ENCODE results near the gene OTULIN.
A peak's percentile ranks its signal among the peaks of the same experiment; 100 is the strongest.

Gene OTULIN

GRCh38 chr5:14669415-14669814, 4.9 kb downstream of the OTULIN start:
- DNase-seq = no peak

GRCh38 chr5:14669975-14670374, 5.5 kb downstream of the OTULIN start:
- no peak for DNase-seq

GRCh38 chr5:14671414-14671813, 6.9 kb downstream of the OTULIN start:
- no peak for DNase-seq

GRCh38 chr5:14672082-14672481, 7.6 kb downstream of the OTULIN start:
- no peak for DNase-seq

- no peak for DNase-seq
Observed at GRCh38 chr5:14672484-14673394, 8.2 kb downstream of the OTULIN start.

GRCh38 chr5:14673443-14673842, 8.9 kb downstream of the OTULIN start:
- DNase-seq = no peak

- DNase-seq = no peak
Observed at GRCh38 chr5:14674983-14675854, 10.7 kb downstream of the OTULIN start.

GRCh38 chr5:14675865-14676300, 11.4 kb downstream of the OTULIN start:
- no peak for DNase-seq

- DNase-seq = no peak
Observed at GRCh38 chr5:14676320-14676719, 11.8 kb downstream of the OTULIN start.

- no peak for DNase-seq
Observed at GRCh38 chr5:14678773-14679334, 14.3 kb downstream of the OTULIN start.

- no peak for DNase-seq
Observed at GRCh38 chr5:14679595-14679994, 15.1 kb downstream of the OTULIN start.

- DNase-seq = no peak
Observed at GRCh38 chr5:14681236-14681752, 16.8 kb downstream of the OTULIN start.

- no peak for DNase-seq
Observed at GRCh38 chr5:14683906-14684455, 19.5 kb downstream of the OTULIN start.

GRCh38 chr5:14684757-14685156, 20.2 kb downstream of the OTULIN start:
- no peak for DNase-seq

GRCh38 chr5:14685757-14686156, 21.2 kb downstream of the OTULIN start:
- peak; percentile 37 for DNase-seq

- DNase-seq = no peak
Observed at GRCh38 chr5:14686517-14686916, 22.0 kb downstream of the OTULIN start.

GRCh38 chr5:14687023-14687665, 22.6 kb downstream of the OTULIN start:
- DNase-seq = no peak

GRCh38 chr5:14693070-14693469, 28.6 kb downstream of the OTULIN start:
- no peak for DNase-seq

GRCh38 chr5:14695152-14695551, 30.6 kb downstream of the OTULIN start:
- DNase-seq = no peak

GRCh38 chr5:14696057-14696456, 31.5 kb downstream of the OTULIN start:
- DNase-seq = no peak

GRCh38 chr5:14696851-14697250, 32.3 kb downstream of the OTULIN start:
- DNase-seq = no peak

GRCh38 chr5:14698495-14698894, 34.0 kb downstream of the OTULIN start:
- DNase-seq = no peak
